IPS DF 4.7 (cell line): ENCODE results near the gene GLCCI1.

Experiments
- DNase-seq: peaks from one replicate; pipeline ENCODE4 v3.0.0-alpha.2; 2013; ENCODE audit warnings: low spot score; ENCODE audit errors: extremely low read depth

Gene GLCCI1

DNA sequence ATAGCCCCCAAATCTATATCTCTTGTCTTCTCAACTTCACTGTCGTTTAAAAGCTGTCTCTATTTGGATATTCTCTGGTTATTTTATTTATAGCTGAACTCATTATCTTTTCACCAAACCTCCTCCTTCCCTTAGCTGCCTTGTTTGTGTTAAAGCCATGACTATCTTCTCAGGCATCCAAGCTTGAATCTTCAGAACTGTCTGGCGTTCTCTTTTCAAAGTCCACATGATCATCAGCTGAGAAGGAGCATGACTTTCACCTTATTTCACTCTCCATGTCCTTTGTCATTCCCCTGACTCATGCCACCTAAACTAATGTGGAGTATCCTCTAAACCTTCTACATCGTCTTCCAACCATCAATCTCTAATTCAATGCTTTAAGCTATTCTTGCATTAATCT lies 5.7 kb upstream of the GLCCI1 start:
- no peak for DNase-seq

DNA sequence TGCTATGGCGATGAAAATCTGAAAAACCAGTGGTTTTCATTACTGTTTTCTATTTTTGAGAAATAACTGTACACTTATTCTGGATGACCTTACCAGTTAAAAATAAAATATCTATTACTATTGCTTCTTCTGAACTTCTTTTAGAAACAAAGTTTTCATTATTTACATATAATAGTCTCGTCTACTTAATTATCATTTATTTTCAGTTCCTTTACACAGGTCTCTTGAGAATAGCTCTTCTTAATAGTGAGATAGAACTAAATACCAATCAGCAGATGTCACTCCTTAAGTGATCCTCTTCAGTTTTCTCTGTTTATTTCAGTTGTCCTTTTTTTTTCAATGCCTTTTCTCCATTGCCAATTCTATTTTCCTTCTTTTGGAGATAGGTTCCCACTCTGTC lies 4.3 kb upstream of the GLCCI1 start:
- DNase-seq = no peak

DNA sequence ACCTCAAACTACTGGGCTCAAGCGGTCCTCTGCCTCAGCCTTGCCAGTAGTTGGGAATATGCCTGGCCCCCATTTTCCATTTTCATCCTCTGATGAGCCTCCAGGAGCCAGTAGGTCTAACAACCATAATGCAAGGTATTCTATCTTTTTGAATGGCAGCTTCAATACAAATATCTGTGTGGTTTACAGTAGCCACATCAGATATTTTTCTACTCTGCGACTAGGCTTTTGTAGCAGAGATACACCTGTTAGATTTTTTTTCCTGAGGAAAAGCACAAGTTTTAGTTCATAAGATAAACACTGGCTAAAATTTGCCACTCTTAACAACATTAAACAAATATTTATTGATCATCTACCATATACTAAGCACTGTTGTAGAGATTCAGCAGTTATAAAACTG lies 3.9 kb upstream of the GLCCI1 start:
- DNase-seq = no peak

DNA sequence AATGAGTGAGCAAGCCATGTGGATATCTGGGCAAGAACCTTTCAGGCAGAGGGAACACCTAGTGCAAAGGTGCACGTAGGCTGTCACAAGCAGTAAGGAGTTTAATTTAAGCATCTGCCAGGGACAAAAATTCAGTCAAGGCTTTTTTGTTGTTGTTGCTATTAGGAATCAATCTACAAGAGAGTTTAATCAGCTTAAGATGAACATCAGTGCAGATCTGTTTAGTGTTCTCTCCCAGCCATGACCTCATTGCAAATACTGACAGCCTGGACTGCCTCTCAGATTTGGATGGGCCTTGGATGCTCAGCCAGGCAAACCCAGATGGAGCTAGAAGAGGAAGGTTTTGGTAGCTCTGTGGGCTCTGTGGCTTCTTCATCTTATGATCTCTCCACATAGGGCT lies 3.3 kb upstream of the GLCCI1 start:
- no peak for DNase-seq

DNA sequence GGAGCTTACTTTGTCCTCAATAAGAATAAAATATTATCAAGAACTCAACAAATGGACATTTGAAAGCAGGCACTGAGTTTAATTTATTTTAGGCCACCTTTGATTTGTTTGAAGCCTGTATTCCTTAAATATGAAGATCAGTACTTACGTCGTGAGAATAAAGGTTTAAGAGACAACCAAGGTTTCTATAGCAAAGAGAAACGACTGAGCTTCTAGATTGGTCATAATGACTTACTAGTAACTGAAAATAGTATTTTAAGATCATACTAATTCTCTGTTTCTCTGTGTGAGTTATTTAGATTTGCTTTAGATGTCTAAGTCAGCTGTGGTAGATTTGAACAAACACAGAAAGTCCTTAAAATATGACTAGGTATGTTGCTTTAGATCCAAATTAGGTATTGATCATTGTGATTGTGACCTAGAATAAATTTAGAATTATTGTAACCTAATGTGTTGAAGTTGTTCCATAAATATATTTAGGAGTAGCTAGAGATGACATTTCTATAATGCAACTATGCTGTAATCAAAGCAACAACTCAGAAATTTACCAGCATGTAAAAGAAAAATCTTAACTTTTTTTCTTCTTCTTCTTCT lies 2.4 kb upstream of the GLCCI1 start:
- no peak for DNase-seq

DNA sequence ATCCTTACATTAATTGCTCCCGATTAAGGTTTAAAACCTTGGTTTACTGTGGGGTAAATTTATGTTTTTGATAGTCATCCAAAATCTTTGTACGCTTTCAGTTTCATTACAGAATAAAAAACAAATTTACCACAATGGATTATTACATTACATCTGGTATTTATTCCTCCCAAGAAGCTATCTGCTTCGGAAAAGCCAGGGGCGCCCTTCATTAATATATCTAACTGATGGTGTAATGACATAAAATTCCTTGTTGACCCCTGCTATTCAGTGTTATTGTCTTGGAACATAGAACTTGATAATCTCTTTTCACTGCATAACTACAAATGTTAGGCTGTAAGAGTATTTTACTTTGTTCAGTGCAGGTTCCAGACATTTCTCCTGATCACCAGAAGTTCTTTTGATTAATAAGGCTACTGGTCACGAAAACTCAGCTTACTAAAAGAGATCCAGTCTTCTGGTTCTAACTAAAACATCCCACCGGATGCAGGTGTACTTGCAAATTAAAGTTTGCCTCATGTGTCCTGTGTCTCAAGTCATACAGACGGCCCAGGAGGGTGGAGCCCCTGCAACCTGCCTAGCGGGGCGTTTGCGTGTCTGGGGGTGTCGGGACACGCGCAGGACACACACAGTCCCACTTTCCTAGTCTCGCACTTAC lies 581 bp upstream of the GLCCI1 start:
- no peak for DNase-seq

- DNase-seq = no peak
Measured at GRCh38 chr7:7969306-7970236, 975 bp downstream of the GLCCI1 start.

- DNase-seq = no peak
Measured at GRCh38 chr7:7970237-7970530, 1.6 kb downstream of the GLCCI1 start.

DNA sequence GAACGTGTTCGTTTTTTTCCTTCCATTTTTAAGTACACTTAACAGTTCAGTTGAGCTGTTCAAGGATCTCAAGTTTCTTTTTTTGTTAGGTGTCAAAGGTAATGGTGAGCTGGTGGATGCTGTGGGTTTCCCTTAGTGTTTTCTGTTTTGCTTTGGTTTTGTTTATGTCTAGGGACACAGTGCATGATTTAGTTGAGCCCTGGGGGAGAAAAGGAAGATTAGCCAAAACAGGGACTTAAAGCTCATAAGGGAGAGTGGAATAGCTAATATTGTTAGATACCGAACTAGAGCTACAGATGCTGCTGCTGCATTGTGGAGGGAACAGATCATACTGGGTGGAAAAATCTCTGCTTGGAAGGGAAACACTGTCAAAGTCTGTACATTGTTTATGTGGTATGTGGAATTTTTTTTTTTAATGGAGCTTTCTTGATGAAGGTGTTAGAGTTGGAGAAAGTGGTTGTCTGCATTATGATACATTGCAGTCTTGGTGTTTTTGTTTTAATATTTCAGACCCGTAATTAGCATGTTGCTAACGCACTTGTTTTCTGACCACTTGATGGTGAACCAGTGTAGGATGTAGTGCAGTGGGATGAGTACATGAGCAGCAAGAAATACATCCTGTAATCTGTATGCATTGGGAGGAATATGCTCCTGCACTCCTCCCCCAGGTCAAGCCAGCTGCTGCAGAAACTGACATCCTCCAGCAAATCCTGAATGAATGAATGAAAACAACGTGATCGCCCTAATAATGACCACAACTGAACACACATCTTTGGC lies 2.1 kb downstream of the GLCCI1 start:
- DNase-seq = no peak

DNA sequence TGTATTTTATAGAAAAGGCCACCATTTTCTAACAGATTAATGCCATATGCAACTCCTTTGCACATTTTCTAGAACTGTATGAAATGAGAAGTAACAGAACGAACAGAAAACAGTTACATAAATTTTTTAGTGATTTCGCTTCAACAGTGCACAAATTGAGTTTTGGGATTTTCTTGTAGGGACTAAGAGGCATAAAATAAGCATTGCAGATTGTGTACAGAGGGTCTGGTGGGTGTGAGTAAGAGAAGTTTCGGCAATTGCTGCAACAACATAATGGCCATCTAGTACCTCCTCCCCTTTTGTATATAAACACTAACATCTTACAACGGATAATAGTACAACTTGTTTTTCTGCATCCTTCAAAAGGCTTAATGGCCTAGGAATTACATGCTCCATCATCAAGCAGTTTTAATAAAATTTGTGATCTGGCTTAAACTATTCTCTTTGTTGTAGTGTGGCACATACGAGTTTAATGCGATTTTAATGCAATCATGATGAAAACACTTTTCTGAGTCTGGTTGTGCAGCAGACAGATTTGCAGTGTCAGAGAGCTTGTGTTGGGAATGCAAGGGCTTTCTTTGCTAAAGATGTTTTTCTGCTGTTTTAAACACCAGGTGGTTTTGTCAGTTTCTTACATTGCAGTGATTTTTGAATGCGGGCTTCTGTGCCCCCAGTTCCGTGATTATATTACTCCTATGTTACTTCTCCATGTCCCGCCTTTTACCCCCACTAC lies 2.9 kb downstream of the GLCCI1 start:
- DNase-seq = no peak

DNA sequence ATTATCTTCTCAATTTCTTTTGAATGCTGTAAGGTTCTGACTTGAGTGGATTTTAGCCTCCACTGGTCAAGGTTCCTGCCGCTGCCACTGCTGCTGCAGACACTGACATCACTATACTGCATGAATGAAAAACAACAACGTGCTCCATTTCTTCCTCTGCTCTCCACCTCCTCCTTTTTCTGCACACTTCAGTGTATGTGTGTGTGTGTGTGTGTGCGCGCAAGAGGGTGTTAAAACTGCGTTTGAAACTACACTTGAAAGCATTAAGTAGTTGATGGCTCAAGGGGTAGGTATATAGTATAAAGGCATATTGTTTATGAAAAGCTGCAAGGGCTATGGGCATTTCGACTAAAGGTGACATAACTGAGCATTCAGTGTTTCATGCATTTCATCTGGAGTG lies 3.5 kb downstream of the GLCCI1 start:
- no peak for DNase-seq

DNA sequence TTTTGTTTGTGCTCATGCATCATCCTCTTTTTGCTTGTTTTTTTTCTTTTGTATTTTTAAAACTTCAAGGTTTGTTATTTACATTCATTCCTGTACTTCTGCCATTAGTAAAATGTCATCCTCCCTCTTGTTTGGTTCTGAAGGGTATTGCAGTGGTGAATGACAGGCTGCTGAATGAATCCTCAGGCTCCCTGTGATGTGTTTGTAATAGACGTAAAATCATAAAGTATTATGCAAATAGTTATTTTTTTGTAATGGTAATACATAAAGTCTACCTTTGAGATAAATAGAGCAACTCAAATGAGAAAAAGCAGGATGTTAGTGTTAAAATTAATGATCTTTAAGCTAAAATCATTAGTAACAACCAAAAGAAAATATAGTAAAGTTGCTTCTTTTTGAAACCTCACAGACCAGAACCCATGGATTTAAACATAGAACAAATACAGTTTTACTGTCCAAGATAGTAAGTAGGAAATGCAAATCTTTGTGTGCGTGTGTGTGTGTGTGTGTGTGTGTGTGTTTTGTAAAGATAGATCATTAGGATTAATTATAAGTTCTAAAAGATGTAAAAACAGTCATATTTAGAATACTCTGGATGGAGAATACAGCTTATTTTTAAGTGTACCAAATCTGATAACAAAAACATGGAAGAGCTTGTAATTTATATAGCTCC lies 4.5 kb downstream of the GLCCI1 start:
- no peak for DNase-seq

- no peak for DNase-seq
Measured at GRCh38 chr7:7976677-7977076, 8.1 kb downstream of the GLCCI1 start.

GRCh38 chr7:7977774-7978173 lies 9.2 kb downstream of the GLCCI1 start:
- no peak for DNase-seq

DNA sequence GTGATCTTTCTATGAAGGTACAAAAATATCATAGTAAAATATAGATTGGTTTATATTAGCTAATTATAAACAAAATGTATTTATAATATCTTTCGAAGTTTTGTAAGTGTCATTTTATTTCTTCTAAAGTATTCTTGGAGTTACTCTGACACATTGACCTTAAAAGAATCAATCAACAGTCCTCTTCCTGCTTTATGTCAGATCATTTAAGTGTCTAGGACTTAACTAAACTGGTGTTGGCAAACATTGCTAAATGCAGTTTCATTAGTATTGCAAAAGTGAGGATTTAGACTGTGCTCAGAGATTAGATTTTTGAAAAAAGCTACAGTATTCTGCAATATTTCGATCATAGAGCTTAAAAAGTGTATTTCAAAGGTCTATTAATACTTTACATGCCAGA lies 10.3 kb downstream of the GLCCI1 start:
- no peak for DNase-seq

GRCh38 chr7:7979558-7979957 lies 11.0 kb downstream of the GLCCI1 start:
- DNase-seq = no peak

DNA sequence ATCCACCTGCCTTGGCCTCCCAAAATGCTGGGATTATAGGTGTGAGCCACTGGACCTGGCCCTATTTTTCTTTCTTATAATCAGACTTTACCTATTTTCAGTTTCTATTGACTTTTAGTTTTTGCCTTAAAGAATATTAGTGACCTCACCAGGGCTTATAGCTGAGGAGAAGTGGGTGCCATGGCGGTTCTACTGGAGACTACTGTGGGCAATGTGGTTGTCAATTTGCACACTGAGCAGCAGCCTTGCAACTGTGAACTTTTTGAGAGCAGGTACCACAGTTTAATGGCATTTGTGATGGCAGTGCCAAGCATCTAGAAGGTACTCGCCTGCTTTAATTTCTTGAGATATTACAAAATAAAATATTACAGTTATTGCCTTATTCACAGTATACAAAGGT lies 11.5 kb downstream of the GLCCI1 start:
- DNase-seq = no peak

DNA sequence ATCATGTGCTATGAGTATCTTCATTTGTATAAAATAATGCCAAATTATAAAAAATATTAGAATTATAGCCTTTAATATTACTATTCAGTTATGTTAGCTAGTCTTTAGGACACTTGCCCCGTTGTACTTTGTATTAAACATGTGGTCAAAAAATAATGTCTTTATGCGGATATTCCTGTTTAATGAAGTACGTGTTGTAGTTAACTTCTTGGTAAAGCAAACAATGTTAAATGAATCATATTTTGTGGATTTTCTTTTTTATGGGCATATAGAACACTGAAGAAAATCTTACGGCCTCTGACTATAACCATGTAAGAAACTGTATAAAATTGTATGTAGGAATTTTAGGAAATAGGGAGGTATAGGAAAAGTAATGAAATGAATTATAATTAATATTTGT lies 14.3 kb downstream of the GLCCI1 start:
- no peak for DNase-seq

DNA sequence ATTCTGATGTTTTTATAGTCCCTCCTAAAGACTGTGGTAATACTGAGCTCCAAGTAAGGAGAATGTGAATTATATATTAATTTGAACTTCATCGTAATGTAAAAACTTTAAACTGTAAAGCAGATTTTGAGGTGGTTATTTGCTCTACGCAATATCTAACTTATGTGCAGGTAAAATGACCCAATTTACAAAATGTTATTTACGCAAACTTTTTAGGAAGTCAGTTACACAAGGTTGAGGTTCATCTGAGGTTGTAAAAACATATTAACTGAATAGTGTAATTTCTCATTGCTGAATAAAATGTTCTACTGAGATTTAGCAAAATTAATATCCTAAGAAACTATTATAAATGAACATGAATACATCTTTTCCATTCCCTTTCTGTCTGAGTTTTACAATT lies 15.8 kb downstream of the GLCCI1 start:
- DNase-seq = no peak

GRCh38 chr7:7988706-7989105 lies 20.1 kb downstream of the GLCCI1 start:
- DNase-seq = no peak

DNA sequence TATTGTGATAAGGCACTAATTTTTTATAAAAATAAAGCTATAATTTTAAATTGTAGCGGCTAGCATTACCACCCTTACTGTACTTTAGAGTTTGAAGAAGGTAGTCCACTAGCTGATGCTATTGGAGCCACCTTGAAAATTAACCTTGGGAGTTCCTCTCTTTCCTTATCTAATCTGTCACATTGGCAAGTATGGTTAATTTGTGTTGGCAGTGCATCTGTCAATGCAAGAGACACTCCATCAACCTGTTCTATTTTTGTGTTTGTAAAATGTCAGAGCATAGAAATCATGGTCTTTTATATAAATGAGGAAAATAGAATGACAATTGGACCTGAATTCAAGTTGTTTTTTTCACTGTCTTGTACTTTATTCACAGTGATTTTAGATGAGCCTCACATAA lies 20.5 kb downstream of the GLCCI1 start:
- no peak for DNase-seq
